Caco-2 (cell line): ENCODE results near the gene ERC1. TPM values are rescaled to one million over a fixed set of nuclear protein-coding genes. Genes with fewer than 3 reads are reported as not detected.

Experiments
- BruUV-seq: library from RNA; stranded (reverse); fragments of 400-500 nt; replicated peaks from 2 replicates; lab custom pipeline; 2021; lab: Mats Ljungman, UMichigan
- CTCF ChIA-PET: fragments of 300-600 bp; sonication (Branson Sonifier 250); formaldehyde crosslinking; loops from one replicate; lab custom pipeline; 2022; ENCODE audit warnings: antibody characterized with exemption; lab: Charles Lee
- POLR2A ChIA-PET: fragments of 300-600 bp; sonication (Branson Sonifier 250); formaldehyde crosslinking; loops from one replicate; lab custom pipeline; 2022; ENCODE audit warnings: antibody characterized with exemption; lab: Charles Lee
- DNase-seq, 2 experiments: peaks; one replicate each; pipeline versions ENCODE4 v3.0.0 to v3.0.0-alpha.2; 2020 to 2022
- H3K27me3 ChIP-seq: replicated peaks from 2 replicates; pipeline ENCODE4 v1.6.0; 2011; ENCODE audit warnings: low read length; ENCODE audit not compliant: control insufficient read depth, insufficient read depth
- H3K36me3 ChIP-seq: 2 replicates; pipeline ENCODE4 v1.5.1; 2011; ENCODE audit warnings: low read length; ENCODE audit not compliant: control insufficient read depth, insufficient read depth
- H3K4me1 ChIP-seq: fragments of 250-450 bp; sonication (Bioruptor Pico); 2 replicates; pipeline ENCODE4 v1.5.1; 2020; ENCODE audit warnings: mild to moderate bottlenecking
- H3K4me3 ChIP-seq: 2 replicates; pipeline ENCODE4 v1.5.1; 2011; ENCODE audit warnings: low read depth, mild to moderate bottlenecking, control low read depth, low read length
- H3K9me3 ChIP-seq: fragments of 250-450 bp; sonication (Bioruptor Pico); 2 replicates; pipeline ENCODE4 v1.5.1; 2020; ENCODE audit warnings: mild to moderate bottlenecking, moderate library complexity
- H3K27ac Mint-ChIP-seq: one replicate; pipeline ENCODE4 v1.8.0; 2022; ENCODE audit warnings: mixed read lengths; ENCODE audit not compliant: unreplicated experiment
- H3K27me3 Mint-ChIP-seq: one replicate; pipeline ENCODE4 v1.8.0; 2022; ENCODE audit warnings: mixed read lengths; ENCODE audit not compliant: insufficient read depth, unreplicated experiment
- H3K36me3 Mint-ChIP-seq: one replicate; pipeline ENCODE4 v1.8.0; 2022; ENCODE audit warnings: mild to moderate bottlenecking, mixed read lengths; ENCODE audit not compliant: insufficient read depth, unreplicated experiment
- H3K4me1 Mint-ChIP-seq: one replicate; pipeline ENCODE4 v1.8.0; 2022; ENCODE audit warnings: low read depth, mixed read lengths; ENCODE audit not compliant: unreplicated experiment
- H3K4me3 Mint-ChIP-seq: one replicate; pipeline ENCODE4 v1.8.0; 2022; ENCODE audit warnings: mild to moderate bottlenecking, moderate library complexity, mixed read lengths; ENCODE audit not compliant: unreplicated experiment
- H3K9me3 Mint-ChIP-seq: one replicate; pipeline ENCODE4 v1.8.0; 2022; ENCODE audit warnings: mixed read lengths; ENCODE audit not compliant: unreplicated experiment
- intact Hi-C: fragments of 100-400 bp; cut with micrococcal nuclease; formaldehyde crosslinking; loops from one replicate; pipeline ENCODE4 v1.10.0; 2022; ENCODE audit not compliant: unreplicated experiment
- total RNA-seq: library from RNA; stranded (reverse); gene quantifications from 2 replicates; pipeline ENCODE4 v1.2.3, GENCODE V29; 2022
- TF ChIP-seq, protein P1 (sequence below), 2 experiments: fragments of 200-600 bp in 1 of 2; IDR thresholded peaks; 1 replicate in 1 of 2; 2 replicates in 1 of 2; pipeline versions ENCODE4 v1.5.1 to v1.8.0; 2011 to 2022; ENCODE audit warnings: antibody characterized with exemption in 1 of 2, control low read depth in 1 of 2, inconsistent platforms in 1 of 2, low read depth in 1 of 2, low read length in 1 of 2, mild to moderate bottlenecking in 1 of 2, moderate library complexity in 1 of 2; ENCODE audit not compliant: insufficient read depth in 1 of 2, severe bottlenecking in 1 of 2, unreplicated experiment in 1 of 2

The ERC1 gene
- total RNA-seq, 1 experiment from 2014 or later = 88.4 TPM

DNA sequence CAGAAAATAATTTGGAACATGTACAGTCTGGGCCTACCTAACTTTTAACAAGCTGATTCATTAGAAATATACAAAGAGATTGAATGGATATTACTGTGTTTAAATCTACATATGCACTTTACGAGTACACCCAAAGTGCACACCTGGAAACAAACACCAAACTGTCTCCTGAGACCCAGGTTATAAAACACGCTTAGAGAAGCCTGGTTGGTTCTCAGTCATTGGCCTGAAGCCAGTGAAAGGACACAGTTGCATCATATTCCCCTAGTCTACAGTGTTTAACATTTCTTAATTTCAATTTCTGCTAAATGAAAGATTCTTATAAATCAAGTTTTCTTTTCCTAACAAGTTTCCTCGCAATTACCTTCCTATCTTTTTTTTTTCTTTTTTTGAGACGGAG, 393.9 kb downstream of the ERC1 start:
- no peaks in the 10 kb centered on the region for H3K36me3 Mint-ChIP-seq
- H3K27me3 Mint-ChIP-seq = no peaks in the 10 kb centered on the region
- H3K4me1 Mint-ChIP-seq = no peaks in the 10 kb centered on the region
- ChIA-PET POLR2A (no interaction called here), CTCF (no interaction called here)
- BruUV-seq = no TSS peak
- H3K4me3 ChIP-seq = no peak overlapping the region
- intact Hi-C loops = no loop called here
- no peak overlapping the region for H3K27ac Mint-ChIP-seq
- H3K9me3 Mint-ChIP-seq = no peaks in the 10 kb centered on the region
- H3K4me3 Mint-ChIP-seq = no peak overlapping the region
- DNase-seq = no peak
- TF ChIP-seq, protein P1, sequence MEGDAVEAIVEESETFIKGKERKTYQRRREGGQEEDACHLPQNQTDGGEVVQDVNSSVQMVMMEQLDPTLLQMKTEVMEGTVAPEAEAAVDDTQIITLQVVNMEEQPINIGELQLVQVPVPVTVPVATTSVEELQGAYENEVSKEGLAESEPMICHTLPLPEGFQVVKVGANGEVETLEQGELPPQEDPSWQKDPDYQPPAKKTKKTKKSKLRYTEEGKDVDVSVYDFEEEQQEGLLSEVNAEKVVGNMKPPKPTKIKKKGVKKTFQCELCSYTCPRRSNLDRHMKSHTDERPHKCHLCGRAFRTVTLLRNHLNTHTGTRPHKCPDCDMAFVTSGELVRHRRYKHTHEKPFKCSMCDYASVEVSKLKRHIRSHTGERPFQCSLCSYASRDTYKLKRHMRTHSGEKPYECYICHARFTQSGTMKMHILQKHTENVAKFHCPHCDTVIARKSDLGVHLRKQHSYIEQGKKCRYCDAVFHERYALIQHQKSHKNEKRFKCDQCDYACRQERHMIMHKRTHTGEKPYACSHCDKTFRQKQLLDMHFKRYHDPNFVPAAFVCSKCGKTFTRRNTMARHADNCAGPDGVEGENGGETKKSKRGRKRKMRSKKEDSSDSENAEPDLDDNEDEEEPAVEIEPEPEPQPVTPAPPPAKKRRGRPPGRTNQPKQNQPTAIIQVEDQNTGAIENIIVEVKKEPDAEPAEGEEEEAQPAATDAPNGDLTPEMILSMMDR (IDR thresholded peaks at IDR 0.05; ENCODE audit: insufficient read depth in 1 of 2, low read depth in 1 of 2, low read length in 1 of 2, severe bottlenecking in 1 of 2, unreplicated experiment in 1 of 2) = no peak
- H3K4me1 ChIP-seq = no peaks in the 10 kb centered on the region
- H3K9me3 ChIP-seq = no peaks in the 10 kb centered on the region
- no peaks in the 10 kb centered on the region; the same call in 1 of the 2 replicates for H3K36me3 ChIP-seq
- H3K27me3 ChIP-seq = no peaks in the 10 kb centered on the region

DNA sequence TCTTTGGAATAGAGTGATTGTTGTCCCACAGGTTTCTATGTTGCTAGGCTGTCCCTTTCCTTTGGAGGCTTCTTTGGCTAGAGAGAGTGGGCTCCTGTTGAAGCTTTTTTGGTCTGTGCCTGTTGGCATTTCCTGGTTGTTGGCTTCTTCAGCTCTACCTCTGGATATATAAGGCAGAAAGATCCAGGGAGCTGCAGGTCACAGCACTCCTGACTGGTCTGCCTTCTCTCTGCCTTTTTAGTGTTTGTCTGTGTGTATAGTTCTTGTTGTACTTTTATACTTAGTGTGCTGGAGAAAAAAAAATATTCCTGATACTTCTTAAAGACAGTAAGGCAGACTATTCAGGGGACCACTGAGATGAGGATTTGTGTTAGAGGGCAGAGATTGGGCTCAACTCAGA, 400.7 kb downstream of the ERC1 start:
- Mint-ChIP-seq H3K27ac (no peak overlapping the region), H3K27me3 (no peaks in the 10 kb centered on the region), H3K36me3 (no peaks in the 10 kb centered on the region), H3K9me3 (no peaks in the 10 kb centered on the region), H3K4me3 (no peak overlapping the region), H3K4me1 (peaks cover 13% of the 10 kb centered on the region)
- POLR2A ChIA-PET = no interaction called here
- BruUV-seq = no TSS peak
- no peaks in the 10 kb centered on the region for H3K4me1 ChIP-seq
- no peaks in the 10 kb centered on the region for H3K27me3 ChIP-seq
- H3K36me3 ChIP-seq = no peaks in the 10 kb centered on the region; the same call in 1 of the 2 replicates
- intact Hi-C loops = no loop called here
- DNase-seq = no peak
- H3K4me3 ChIP-seq = no peak overlapping the region
- CTCF ChIA-PET = no interaction called here
- TF ChIP-seq, protein P1 (IDR thresholded peaks at IDR 0.05; ENCODE audit: insufficient read depth in 1 of 2, low read depth in 1 of 2, low read length in 1 of 2, severe bottlenecking in 1 of 2, unreplicated experiment in 1 of 2) = no peak
- H3K9me3 ChIP-seq = no peaks in the 10 kb centered on the region

DNA sequence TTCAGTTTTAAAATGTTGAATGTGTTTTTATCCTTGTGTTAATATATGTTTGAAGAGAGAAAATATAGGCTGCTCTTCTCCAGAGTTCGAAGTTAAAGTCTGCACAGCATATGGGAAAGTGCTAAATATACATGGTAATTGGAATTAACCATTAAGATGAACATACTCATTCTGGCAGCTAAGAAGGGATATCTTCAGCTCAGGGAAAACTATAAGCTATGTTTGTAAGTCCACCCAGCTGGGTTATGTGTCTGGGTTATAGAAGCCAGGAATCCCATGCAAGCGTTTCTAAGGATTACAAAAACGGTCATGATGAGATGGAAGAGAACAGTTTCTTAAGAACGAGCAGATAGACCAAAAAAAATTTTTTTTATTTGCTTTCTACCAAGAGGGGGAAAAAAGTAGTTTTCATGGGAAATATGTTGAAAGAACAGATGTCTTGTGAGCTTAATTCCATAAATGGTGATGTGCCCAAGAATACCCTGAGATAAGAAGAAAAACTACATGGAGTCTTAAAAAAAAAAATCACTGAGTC, 404.5 kb downstream of the ERC1 start:
- intact Hi-C loops = no loop called here
- Mint-ChIP-seq H3K27ac (no peak overlapping the region), H3K36me3 (no peaks in the 10 kb centered on the region), H3K4me1 (peaks cover 14% of the 10 kb centered on the region), H3K9me3 (no peaks in the 10 kb centered on the region), H3K4me3 (no peak overlapping the region), H3K27me3 (no peaks in the 10 kb centered on the region)
- Histone ChIP-seq H3K36me3 (no peaks in the 10 kb centered on the region), H3K27me3 (no peaks in the 10 kb centered on the region), H3K4me1 (no peaks in the 10 kb centered on the region), H3K4me3 (no peak overlapping the region), H3K9me3 (no peaks in the 10 kb centered on the region)
- CTCF ChIA-PET = no interaction called here
- POLR2A ChIA-PET = no interaction called here
- no TSS peak for BruUV-seq
- no peak for DNase-seq
- TF ChIP-seq, protein P1 (IDR thresholded peaks at IDR 0.05; ENCODE audit: insufficient read depth in 1 of 2, low read depth in 1 of 2, low read length in 1 of 2, severe bottlenecking in 1 of 2, unreplicated experiment in 1 of 2) = no peak
